HEK293T (cell line): Measurements from ENCODE around the gene CERS4.

Experiments
- BHLHE40 ChIP-seq: fragments of 450-650 bp; IDR thresholded peaks from 2 replicates; pipeline ENCODE4 v1.6.1; 2016; ENCODE audit warnings: mild to moderate bottlenecking, moderate library complexity, borderline replicate concordance
- FOXA1 ChIP-seq: fragments of 450-650 bp; IDR thresholded peaks from 2 replicates; pipeline ENCODE4 v1.6.1; 2016; ENCODE audit warnings: mild to moderate bottlenecking
- FOXK2 ChIP-seq: fragments of 450-650 bp; IDR thresholded peaks from 2 replicates; pipeline ENCODE4 v1.6.1; 2016; ENCODE audit warnings: mild to moderate bottlenecking
- SP1 ChIP-seq: fragments of 450-650 bp; IDR thresholded peaks from 2 replicates; pipeline ENCODE4 v1.6.1; 2017
- SUZ12 ChIP-seq: fragments of 450-650 bp; IDR thresholded peaks from 2 replicates; pipeline ENCODE4 v1.6.1; 2016; ENCODE audit warnings: mild to moderate bottlenecking

DNA sequence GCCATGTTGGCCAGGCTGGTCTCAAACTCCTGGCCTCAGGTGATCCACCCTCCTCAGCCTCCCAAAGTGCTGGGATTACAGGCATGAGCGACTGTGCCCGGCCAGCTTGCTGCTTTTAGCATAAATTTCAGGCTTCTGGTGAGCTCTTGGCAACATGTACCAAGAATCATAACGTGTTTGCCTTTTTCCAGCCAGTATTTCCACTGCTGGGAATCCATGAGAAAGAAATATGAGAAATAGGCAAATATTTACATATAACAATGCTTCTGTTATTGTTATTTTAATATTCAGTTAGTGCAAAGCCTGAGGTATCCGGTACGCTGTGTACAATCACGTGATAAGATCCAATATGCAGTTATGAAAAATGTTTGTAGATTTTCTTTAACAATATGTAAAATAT lies 29.2 kb upstream of the CERS4 start:
- TF ChIP-seq BHLHE40, result no peak
- TF ChIP-seq SP1, result no peak
- TF ChIP-seq FOXK2, result no peak
- TF ChIP-seq FOXA1, result no peak
- no peak for TF ChIP-seq SUZ12
